Coronary artery (tissue), 2 donors: Measurements from ENCODE around the gene UPP1.

Experiments used
- DNase-seq: peaks from one replicate; pipeline ENCODE4 v3.0.0-alpha.2; 2017; ENCODE audit warnings: low spot score
- H3K27ac ChIP-seq, 2 donors: fragments of 200-600 bp; sonication (generic); one replicate each; pipeline ENCODE4 v1.5.1; 2016 to 2019
- H3K4me3 ChIP-seq: fragments of 200-600 bp; sonication (generic); 2 replicates; pipeline ENCODE4 v1.5.1; 2016; ENCODE audit warnings: mild to moderate bottlenecking, moderate library complexity
- TF ChIP-seq, protein P1 (sequence below): fragments of 200-600 bp; sonication (generic); IDR thresholded peaks from one replicate; pipeline ENCODE4 v1.5.1; 2019; ENCODE audit warnings: antibody characterized with exemption

UPP1 gene

DNA sequence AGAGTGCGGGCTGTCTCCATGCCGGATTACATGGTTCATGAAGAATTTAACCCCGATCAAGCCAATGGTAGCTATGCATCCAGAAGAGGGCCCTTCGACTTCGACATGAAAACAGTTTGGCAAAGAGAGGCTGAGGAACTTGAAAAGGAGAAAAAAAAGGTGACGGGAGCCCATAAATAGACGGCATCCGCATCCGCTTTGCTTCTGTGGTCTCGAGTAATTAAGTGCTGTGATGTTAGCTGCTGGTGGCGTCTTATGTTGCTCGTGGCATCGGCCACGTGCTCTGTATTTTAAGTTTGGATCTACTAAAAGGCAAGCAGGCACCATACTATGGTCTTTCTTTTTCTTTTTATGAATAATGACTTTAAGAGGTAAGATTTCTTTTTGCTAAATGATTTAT, 42.6 kb upstream of the UPP1 start:
- TF ChIP-seq, protein P1, sequence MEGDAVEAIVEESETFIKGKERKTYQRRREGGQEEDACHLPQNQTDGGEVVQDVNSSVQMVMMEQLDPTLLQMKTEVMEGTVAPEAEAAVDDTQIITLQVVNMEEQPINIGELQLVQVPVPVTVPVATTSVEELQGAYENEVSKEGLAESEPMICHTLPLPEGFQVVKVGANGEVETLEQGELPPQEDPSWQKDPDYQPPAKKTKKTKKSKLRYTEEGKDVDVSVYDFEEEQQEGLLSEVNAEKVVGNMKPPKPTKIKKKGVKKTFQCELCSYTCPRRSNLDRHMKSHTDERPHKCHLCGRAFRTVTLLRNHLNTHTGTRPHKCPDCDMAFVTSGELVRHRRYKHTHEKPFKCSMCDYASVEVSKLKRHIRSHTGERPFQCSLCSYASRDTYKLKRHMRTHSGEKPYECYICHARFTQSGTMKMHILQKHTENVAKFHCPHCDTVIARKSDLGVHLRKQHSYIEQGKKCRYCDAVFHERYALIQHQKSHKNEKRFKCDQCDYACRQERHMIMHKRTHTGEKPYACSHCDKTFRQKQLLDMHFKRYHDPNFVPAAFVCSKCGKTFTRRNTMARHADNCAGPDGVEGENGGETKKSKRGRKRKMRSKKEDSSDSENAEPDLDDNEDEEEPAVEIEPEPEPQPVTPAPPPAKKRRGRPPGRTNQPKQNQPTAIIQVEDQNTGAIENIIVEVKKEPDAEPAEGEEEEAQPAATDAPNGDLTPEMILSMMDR: no peak
- DNase-seq: no peak
- H3K4me3 ChIP-seq: no peak overlapping the region
- H3K27ac ChIP-seq: no peak overlapping the region

DNA sequence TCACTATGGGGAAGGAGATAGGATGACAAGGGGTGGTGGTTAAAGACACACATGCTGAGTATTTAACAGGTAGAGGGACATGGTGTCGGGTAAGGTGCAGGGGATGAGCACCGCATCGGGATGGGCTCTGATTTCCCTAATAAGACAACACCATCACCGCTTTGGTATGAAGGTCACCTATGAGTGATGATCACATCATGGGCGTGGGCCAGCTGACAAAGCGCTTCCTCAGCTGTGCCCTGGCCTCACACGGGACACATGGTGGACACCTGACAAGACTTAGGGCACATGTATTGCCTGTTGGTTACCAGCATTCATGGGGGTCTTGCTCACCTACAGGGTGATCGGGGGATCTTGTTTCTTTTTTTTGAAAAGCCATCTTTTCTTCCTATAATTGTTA, 41.0 kb upstream of the UPP1 start:
- Histone ChIP-seq H3K27ac (no peak overlapping the region), H3K4me3 (no peak overlapping the region)
- TF ChIP-seq, protein P1: no peak
- no peak for DNase-seq

DNA sequence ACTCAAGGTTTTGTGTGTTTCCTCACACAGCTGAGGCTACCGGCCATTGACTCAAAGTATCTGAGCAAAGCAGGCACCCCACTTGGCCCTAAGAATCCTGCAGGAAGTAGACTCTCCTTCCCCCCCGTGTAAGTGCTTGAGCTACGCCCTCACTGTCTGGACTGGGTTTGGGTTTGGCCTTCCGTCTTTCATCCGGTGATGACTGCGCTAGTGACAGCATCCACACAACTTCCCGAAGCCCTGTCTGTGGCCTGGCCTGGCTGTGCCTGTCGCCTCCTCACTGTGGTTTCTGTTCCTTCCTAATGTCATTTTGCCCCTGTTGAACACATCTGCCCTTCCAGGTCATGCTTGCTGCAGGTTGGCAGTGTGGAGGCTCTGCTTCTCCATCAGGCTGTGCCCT, 39.2 kb upstream of the UPP1 start:
- DNase-seq: no peak
- H3K4me3 ChIP-seq: no peak overlapping the region
- no peak overlapping the region for H3K27ac ChIP-seq
- TF ChIP-seq, protein P1: no peak

DNA sequence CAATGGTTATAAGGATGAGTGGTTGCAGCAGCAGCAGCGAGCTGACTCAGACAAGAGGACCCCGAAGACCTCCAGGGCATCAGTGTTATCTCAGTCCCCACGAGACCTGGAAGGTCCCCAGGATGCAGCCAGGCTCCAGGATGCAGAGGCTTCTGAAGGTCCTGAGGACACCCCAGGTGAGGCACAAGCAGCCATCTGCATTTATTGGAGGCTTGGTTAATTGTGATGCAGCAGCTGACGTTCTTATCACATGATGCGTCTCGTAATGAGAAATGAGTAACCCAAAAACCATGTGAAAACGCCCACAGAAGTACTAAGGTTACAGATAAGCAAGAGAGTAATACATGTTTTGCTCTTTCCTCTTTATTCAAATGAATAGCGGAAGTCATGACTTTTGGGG, 36.3 kb upstream of the UPP1 start:
- H3K27ac ChIP-seq: no peak overlapping the region
- no peak overlapping the region for H3K4me3 ChIP-seq
- DNase-seq: no peak
- TF ChIP-seq, protein P1: no peak

DNA sequence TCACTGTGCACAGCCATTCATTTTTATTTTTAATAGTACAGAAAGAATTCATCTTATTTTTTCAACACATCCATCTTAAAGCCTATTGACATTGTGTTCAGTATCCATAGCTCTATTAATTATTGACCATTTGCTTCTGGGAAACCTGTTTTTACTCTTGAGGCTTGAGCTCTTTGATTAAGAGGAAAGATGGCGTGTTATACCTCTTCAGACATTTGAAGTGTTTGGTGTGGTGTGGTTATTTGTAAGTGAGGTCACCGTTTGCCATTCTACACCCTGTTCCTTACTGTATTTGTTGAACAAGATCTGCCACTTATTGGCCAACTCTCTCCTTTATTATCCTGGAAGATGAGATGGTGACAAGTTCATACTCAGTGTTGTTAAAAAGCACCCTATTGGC, 35.3 kb upstream of the UPP1 start:
- TF ChIP-seq, protein P1: no peak
- H3K27ac ChIP-seq: no peak overlapping the region
- no peak for DNase-seq
- H3K4me3 ChIP-seq: no peak overlapping the region

DNA sequence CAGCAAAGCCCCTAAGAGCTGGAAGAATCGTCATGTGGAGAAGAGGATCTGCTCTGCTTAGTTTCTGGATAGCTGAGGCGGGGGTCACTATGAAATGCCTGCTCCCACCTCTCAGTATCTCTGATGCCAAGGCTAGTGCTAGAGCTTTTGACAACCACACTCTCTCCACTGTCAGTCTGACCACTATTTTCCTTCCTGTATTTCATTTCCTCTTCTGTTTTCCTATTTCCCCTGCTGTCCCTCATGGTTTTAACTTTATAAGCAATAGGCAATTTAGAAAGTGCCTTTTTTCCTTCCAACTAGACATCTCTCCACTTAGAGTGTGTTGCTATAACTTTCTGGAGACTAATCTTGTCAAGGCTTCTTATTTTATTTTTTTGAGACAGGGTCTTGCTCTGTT, 30.1 kb upstream of the UPP1 start:
- TF ChIP-seq, protein P1: no peak
- H3K27ac ChIP-seq: no peak overlapping the region
- DNase-seq: no peak

DNA sequence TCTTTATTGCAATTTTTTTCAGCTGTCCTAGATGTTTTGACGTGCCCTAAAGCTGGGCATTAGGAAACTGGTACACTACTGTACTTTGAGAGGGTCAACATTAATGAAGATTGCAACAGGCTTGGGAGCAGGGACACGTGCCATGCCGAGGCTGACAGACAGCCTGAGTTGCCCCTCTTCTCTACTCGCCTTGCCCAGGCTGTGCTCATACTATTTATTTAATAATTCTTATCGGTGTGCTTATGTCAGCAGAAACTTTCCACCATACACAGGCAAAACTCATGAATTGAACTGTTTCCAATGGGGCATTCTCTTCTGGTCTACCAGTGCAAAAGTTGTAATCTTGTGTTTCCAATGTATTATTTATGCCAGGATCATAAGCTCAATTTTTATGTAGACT, 29.4 kb upstream of the UPP1 start:
- Histone ChIP-seq H3K27ac (no peak overlapping the region), H3K4me3 (no peak overlapping the region)
- DNase-seq: no peak
- TF ChIP-seq, protein P1: no peak

More for the DNA sequence above, 30.1 kb upstream of the UPP1 start:
- H3K4me3 ChIP-seq: no peak overlapping the region
